WTC11 (cell line): ENCODE data around the gene FRS2.

ENCODE experiments used
- NFYB ChIP-seq: sonication (generic); formaldehyde crosslinking; conservative IDR thresholded peaks from 2 replicates; pipeline ENCODE4 v1.8.0; 2022; ENCODE audit warnings: low read depth, missing genetic modification reagents
- SMAD3 ChIP-seq: sonication (generic); formaldehyde crosslinking; IDR thresholded peaks from 2 replicates; pipeline ENCODE4 v1.8.0; 2022; ENCODE audit warnings: missing genetic modification reagents, mild to moderate bottlenecking, borderline replicate concordance
- TF ChIP-seq, protein P1 (sequence below): fragments of 200-600 bp; IDR thresholded peaks from 2 replicates; pipeline ENCODE4 v1.8.0; 2022; ENCODE audit warnings: antibody characterized with exemption
- TF ChIP-seq, protein P2 (sequence below): sonication (generic); formaldehyde crosslinking; conservative IDR thresholded peaks from 2 replicates; pipeline ENCODE4 v1.8.1; 2022; ENCODE audit warnings: mild to moderate bottlenecking, missing genetic modification reagents
- TF ChIP-seq, protein P3 (sequence below): sonication (generic); formaldehyde crosslinking; IDR thresholded peaks from 2 replicates; pipeline ENCODE4 v1.8.0; 2023; ENCODE audit warnings: mild to moderate bottlenecking, missing genetic modification reagents

DNA sequence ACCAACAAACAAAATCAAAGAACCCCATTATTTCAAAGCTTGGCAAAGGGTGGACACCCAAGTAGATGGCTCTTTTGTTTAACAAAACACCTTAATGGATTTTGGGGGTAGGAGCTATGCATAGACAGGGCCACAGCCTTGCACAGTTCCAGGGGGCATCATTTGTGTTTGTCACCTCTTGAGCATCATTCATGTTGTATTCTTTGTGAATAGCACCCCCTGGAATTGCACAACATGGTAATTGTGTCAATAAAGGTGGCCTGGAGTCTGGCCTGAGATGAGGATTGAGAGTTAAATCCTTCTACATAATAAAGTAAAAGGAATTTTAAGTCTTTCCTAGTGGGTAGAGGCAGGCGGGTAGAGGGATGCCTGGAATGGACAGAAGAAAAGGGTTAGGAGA, 3.3 kb upstream of the FRS2 start:
- TF ChIP-seq, protein P1, sequence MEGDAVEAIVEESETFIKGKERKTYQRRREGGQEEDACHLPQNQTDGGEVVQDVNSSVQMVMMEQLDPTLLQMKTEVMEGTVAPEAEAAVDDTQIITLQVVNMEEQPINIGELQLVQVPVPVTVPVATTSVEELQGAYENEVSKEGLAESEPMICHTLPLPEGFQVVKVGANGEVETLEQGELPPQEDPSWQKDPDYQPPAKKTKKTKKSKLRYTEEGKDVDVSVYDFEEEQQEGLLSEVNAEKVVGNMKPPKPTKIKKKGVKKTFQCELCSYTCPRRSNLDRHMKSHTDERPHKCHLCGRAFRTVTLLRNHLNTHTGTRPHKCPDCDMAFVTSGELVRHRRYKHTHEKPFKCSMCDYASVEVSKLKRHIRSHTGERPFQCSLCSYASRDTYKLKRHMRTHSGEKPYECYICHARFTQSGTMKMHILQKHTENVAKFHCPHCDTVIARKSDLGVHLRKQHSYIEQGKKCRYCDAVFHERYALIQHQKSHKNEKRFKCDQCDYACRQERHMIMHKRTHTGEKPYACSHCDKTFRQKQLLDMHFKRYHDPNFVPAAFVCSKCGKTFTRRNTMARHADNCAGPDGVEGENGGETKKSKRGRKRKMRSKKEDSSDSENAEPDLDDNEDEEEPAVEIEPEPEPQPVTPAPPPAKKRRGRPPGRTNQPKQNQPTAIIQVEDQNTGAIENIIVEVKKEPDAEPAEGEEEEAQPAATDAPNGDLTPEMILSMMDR, result no peak
- no peak for TF ChIP-seq SMAD3 (CRISPR knock-in tag)
- TF ChIP-seq NFYB (CRISPR knock-in tag), result no peak
- TF ChIP-seq, protein P2, sequence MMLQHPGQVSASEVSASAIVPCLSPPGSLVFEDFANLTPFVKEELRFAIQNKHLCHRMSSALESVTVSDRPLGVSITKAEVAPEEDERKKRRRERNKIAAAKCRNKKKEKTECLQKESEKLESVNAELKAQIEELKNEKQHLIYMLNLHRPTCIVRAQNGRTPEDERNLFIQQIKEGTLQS, result no peak
- TF ChIP-seq, protein P3, sequence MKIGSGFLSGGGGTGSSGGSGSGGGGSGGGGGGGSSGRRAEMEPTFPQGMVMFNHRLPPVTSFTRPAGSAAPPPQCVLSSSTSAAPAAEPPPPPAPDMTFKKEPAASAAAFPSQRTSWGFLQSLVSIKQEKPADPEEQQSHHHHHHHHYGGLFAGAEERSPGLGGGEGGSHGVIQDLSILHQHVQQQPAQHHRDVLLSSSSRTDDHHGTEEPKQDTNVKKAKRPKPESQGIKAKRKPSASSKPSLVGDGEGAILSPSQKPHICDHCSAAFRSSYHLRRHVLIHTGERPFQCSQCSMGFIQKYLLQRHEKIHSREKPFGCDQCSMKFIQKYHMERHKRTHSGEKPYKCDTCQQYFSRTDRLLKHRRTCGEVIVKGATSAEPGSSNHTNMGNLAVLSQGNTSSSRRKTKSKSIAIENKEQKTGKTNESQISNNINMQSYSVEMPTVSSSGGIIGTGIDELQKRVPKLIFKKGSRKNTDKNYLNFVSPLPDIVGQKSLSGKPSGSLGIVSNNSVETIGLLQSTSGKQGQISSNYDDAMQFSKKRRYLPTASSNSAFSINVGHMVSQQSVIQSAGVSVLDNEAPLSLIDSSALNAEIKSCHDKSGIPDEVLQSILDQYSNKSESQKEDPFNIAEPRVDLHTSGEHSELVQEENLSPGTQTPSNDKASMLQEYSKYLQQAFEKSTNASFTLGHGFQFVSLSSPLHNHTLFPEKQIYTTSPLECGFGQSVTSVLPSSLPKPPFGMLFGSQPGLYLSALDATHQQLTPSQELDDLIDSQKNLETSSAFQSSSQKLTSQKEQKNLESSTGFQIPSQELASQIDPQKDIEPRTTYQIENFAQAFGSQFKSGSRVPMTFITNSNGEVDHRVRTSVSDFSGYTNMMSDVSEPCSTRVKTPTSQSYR, result no peak
